HG02973 (cell line): ENCODE data around the gene PSMD8.

Source experiments
- ATAC-seq: cut with Tn5 transposase; IDR thresholded peaks from one replicate; pipeline ENCODE4 v1.9.1; 2021; ENCODE audit warnings: moderate library complexity; ENCODE audit not compliant: unreplicated experiment

Gene PSMD8

DNA sequence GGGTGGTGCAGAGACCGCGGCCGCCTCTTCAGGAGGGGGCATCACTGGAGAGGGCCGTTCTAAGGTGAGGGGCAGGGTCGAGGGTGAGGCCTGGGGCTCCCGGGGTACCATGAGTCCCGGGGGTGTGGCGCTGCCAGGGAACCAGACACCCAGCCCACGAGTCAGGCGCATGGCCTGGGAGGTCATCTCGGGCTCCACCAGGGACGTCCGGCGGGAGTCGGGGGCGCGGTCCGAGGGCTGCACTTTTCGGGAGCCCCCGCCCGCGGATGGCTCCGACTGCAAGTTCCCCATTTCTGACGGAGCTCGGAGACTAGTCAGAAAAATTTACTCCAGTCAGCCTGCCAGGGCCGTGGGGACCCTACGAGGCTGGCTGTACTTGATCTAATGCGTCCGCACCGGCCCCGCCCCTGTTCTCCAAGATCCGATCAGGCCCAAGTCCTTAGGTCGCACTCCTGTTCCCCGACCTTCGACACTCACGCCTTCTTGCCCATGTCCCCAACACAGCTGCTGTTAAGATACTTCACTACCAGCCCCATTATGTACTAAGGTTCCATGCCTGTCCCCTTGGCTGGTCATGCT is 12.7 kb downstream of the PSMD8 start:
- ATAC-seq = no peak

DNA sequence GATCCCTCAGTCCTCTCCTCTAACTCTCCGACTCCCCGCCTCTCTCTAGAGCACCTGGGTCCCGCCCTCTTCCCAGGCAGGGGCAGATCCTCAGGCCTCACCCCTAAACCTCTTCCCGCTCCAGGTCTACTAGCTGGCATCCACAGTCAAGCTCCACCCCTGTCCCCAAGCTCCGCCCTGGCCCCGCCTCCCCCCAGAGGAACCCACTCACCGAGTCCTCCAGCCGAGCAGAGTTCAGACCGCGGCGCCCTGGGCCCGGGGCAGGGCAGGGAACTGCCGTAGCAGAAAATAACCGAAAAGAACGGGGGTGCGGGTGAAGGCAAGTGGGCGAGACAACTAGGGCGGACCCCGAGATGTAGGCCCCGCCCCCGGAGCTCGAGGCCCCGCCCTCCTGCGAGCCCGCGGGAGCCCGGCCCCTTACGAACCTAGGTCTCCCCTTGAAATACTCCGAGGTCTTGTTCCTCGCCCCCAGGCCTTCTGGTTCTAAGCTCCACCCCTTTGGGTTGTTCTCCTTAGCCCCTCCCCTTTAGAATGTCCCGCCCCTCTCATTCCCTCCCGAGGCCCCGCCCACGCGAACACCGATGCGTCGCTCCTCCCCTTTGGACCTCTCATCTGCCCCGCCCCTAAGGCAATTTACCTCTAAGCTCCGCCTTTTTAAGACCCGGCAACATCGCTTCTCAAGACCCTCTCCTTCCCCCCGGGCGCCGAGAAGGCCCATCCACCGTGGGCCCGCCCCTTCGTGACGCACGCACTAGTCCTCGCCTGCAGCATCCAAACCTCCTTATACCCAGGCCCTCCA is 13.4 kb downstream of the PSMD8 start, which contains the start of gene GGN:
GGN (minus strand) TSS at position 485 of the 799 bp plus-strand sequence. CDS start 773 bp downstream, outside the sequence.
- ATAC-seq = no peak

DNA sequence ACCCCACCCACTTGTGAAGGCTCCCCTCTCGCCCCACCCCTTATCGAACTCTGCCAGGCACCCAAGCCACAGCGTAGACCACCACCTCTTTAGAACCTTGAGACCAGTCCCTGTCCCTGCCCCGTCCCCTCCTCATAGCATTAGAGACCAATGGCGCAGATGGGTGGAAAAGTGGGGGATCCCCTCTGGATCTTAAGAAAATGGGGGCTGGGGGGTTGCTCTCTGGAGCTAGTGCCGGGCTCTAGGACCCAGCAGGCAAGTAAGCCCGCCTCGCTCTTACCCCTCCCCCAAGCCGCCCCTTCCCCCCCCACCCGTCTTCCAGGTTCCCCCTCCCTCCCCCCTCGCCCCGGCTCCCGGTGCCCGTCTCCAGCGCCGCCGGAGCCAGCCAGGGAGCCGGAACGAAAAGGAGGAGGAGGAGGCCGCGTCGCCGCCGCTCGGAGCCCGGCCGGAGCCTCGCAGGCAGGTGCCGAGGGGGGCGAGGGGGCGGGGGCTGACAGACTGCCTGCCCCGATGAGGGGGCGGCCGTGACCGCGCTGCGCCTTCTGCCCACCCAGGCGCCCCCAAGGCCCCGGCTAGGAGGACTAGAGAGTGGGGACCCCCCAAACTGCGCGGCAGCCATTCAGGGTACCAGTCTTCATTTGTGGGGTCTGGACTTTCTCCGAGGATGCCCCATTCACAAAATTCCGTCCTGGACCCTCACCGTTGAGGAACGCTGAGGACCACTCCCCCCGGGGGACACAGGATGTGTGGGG is 14.2 kb downstream of the PSMD8 start, which contains the start of gene SPRED3:
SPRED3 (plus strand) TSS at position 349 of the 752 bp plus-strand sequence. CDS start 1,606 bp downstream, outside the sequence.
- no peak for ATAC-seq

DNA sequence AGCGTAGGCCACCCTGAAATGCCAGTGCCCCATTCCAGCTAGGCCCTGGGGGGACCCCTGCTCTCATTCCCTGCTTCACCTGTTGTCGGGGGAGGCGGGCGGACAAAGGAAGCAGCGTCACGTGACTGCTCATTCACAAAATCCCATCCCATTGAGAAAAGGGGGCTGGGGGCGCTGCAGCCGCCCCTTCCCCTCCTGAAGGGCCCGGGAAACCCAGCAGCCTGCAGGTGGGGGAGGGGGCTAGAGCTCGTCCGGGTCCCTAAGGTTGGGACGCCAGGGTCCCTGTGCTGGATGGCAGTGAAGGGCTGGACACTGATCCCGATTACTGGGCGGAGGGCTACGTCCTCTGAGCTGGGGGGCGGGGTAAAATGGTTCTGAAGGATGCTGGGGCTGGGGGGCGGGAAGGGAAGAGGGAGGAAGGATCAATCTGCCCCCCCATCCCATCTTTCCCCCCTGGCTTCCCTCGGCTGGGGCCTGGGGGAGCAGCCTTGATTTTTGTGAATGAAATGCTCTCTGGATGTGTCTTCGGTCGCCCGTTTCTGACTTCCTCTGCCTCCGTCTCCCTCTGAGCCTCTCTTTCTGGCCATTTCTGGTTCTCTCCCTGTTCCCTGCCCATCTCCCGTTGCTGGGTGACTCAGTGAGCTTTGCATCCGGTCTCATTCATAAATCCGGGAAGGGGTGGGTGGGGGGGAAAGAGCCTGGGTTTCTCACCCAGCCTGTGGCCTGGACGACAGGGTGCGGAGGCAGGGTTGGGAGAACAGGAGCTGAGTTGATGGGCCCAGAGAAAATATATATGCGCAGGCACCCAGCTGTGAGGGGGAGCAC is 14.9 kb downstream of the PSMD8 start:
- no peak for ATAC-seq

DNA sequence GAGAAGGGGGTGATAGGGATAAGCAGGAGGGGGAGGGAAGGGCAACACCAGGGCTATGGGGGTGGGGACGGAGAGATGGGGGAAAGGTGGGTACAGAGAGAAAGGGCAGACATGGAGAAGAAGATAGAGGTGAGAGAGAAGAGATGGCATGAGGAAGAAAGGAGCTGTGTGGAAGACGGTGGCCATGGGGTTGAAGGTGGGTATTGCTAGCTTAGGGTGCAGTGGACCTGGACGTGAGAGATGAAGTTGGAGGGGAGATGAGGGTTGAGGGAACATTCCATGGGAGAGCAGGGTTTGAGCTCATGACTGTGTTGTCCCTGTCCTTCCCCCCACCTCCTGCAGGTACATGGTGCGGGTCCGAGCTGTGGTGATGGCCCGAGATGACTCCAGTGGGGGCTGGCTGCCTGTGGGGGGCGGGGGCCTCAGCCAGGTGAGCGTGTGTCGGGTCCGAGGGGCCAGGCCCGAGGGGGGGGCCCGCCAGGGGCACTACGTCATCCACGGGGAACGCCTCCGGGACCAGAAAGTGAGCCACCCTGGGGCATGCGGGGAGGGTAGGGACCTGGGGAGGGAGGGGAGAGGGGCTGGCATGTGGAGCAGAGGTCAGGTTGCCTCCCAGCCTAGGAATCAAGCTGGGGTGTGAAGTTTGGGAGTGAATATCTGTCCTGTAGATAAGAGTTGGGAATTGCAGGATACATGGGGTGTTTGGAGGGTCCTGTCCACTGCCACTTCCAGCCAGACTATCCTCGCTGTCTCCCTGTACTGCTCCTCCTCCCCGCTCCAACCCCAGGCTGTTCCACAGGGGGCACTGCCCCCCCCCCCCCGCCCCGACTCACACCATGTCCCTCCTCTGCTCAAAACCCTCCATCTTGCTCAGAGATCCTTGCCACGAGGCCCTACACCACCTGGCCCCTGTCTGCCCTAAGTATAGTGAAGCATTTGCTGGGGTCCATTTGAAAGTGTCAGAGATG is 15.9 kb downstream of the PSMD8 start:
- ATAC-seq = no peak

DNA sequence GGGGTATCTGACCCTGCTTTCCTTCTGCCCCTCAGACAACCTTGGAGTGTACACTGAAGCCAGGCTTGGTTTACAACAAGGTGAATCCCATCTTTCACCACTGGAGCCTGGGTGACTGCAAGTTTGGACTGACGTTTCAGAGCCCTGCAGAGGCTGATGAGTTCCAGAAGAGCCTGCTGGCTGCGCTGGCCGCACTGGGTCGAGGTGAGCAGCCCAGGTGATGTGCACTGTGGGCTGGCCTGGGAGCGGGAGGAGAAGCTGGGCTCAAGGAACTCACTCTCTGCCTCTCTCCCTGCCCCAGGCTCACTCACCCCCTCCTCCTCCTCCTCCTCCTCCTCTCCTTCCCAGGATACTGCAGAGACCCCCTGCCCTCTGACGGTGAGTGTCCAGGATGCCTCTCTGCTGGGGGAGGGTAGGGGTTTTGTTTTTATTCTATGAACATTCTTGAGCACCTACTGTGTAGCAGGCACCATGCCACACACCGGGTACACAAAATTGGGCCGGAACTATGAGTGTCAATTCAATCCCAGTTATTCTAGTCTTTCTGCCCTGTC is 17.6 kb downstream of the PSMD8 start:
- no peak for ATAC-seq

DNA sequence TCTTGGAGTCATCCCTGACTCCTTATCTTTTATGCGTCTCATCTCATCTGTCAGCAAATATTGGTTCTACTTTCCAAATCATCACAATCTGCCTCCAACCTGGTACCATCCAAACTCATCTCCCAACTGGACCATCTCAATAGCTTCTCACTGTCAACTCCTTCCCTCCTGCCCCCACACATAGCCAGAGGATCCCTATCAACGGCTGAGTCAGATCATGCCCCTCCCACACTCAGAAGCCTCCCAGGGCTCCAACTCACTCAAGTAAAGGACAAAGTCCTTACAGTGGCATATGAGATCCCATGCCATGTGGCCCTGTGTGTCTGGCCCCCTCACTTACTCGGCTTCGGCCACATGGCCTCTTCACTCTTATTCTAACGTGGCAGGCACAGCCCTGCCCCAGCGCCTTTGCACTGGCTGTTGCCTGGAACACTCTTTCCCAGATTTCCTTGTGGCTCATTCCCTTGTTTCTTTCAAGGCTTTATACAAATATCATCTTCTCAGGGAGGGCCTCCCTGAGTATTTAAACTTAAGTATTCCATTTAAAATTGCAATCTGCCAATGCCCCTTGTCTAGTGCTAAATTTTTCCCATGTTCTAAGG is 18.4 kb downstream of the PSMD8 start:
- no peak for ATAC-seq

DNA sequence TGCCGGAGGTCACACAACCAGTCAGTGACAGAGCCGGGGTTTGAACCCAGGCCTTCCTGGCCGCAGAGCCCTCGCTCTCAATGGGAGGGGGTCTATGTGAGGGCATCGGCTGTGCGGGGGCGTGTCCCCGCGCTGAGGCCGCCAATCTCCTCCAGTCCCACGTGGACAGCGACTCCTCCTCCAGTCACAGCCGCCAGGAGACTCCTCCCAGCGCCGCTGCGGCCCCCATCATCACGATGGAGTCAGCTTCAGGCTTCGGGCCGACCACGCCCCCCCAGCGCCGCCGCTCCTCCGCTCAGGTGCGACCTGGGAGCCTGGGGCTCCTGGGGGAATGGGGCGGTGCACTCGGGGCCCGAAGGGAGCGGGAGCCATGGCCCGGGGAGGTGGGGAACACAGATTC is 20.1 kb downstream of the PSMD8 start:
- ATAC-seq = no peak

DNA sequence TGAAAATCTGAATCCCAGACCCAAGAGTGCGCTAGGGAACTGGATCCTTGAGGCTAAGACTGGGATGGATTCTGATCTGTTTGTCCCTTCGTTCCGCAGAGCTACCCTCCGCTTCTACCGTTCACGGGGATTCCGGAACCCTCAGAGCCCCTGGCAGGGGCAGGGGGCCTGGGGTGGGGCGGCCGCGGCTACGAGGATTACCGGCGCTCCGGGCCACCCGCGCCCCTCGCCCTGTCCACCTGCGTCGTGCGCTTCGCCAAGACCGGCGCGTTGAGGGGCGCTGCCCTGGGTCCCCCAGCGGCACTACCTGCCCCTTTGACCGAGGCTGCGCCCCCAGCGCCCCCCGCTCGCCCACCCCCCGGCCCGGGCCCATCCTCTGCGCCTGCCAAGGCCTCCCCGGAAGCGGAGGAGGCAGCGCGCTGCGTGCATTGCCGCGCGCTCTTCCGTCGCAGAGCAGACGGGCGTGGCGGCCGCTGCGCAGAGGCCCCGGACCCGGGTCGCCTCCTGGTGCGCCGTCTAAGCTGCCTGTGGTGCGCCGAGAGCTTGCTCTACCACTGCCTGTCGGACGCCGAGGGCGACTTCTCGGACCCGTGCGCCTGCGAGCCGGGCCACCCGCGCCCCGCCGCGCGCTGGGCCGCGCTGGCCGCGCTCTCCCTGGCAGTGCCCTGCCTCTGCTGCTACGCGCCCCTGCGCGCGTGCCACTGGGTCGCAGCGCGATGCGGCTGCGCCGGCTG is 21.2 kb downstream of the PSMD8 start:
- no peak for ATAC-seq

DNA sequence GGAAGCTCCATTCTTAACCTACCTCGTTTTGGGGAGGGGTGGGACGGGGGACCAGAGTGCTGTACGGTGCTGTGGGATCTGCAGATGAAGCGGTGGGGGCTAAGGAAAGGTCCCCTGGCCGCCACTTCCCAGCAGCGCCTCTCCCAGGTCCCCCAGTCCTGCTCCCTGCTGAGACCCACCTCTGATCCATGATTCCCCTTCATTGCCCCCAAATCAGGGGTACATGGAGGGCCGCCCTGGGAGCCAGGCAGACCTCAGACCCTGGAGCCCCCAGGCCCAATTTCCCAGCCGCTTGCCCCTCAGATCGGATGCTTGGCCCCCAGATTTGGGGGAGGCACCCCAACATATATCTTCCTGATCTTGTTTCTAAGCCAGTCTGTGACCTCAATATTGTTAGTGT is 24.7 kb downstream of the PSMD8 start:
- ATAC-seq = no peak

DNA sequence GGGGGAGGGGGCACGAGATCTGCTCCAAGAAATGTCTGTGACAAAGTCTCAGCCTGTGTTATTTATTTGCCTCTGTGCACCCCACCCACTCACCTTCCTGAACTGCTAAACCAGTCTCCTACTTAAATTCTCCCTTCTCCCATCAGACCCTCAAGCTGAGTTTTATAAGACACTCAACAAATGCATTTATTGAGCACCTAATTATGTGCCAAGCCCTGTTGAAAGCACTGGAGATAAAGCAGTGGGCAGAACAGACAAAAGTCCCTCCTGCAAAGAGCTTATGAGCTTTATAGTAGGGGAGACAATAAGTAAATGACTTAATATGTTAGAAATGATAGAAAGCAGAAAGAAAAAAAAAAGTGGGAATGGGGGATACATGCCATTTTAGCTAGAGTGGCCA is 25.2 kb downstream of the PSMD8 start:
- ATAC-seq = no peak

DNA sequence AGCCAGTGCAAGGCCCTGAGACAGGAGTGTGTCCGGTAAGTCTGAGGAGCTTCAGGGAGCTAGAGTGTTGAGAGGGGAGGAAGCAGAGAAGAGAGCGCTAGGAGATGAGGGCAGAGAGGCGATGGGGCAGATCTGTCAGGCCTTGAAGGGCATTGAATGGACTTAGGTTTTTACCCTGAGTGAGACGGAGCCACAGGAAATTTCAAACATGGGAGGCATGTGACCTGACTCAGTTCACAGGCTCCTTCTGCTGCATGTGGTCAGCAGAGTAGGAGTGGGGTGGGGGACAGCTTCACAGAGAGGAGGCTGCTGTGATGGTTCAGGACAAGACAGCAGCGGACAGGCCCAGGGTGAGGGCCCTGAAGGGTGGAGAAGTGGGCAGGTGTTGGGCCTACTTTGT is 26.0 kb downstream of the PSMD8 start:
- ATAC-seq = no peak

DNA sequence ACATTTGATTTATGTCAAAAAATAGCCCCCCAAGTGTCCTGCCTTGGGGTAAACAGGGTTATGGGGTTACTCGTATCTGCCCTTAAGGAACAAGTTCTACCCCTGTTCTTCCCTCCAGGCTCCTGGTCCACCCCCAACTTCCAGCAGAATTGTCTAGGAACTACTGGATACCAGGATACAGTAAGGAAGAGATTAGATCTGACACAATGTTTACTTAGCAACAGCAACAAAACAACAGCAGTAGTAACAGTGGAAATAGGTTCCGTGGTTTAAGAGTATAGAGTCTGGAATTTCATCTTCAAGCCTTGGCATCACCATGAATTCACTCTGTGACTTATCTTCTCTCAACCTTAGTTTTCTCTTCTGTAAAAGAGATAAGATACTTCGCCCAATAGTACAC is 26.8 kb downstream of the PSMD8 start:
- ATAC-seq = no peak

DNA sequence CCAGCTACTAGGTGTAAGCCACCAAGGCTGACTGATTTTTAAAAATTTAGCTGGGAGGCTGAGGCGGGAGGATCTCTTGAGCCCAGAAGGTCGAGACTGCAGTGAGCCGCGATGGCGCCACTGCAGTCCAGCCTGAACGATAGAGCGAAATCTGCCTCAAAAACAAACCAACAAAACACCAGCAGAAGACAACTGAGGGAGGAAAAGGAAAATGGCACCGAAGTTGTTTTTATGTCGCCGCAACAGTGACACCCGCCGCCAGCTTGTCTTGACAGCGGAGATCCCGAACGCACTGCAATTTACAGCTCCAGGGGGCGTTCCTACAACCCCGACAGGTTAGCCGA is 28.2 kb downstream of the PSMD8 start:
- peak; percentile 3 for ATAC-seq

DNA sequence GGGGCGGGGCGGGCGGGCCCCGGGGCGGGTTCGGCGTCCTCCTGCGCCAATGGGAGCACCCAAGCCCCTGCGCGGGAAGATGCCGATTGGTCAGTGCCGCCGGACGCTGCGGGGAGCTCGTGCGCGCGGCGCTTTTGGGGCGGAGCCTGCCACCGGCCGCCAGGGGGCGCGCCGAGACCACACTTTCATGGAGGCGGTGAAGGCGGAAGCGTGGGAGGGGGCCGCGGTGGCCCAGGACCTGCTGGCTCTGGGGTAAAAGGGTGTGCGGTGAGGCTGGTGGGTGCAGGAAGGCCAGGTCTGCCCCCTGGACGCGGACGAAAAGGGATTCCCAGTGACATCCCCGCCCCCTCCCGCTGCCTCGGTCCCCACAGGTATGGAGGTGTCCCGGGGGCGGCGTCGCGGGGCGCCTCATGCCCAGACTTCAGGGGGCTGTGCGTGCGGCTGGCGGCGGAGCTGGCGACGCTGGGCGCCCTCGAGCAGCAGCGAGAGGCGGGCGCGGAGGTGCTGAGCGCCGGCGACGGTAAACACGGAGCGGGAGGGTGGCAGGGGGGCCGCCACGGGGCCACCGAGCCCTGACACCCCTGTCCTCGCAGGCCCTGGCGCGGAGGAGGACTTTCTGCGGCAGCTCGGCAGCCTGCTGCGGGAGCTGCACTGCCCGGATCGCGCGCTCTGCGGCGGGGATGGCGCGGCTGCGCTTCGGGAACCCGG is 28.8 kb downstream of the PSMD8 start, which contains the start of gene FAM98C:
FAM98C (plus strand) TSS at position 127 of the 708 bp plus-strand sequence; CDS start at position 188, 61 bp downstream.
- ATAC-seq = peak; percentile 87

DNA sequence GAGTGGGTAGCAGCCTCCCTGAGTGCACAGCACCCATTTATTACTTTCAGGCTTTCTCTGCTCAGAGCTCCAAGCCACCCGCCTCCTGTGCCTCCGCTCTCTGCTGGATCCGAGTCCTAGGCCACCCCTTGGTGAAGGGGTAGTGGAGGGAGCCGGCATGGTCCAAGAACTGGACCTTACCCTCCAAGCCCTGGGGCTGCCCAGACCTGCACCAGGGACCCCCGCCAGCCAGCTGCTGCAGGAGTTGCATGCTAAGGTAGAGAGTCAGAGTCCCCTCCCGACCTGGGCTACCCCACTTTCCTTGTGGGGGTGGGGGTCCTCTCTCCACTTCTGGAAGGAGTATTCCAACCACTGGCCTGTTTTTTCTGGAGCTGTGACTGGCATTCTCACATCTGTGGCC is 30.5 kb downstream of the PSMD8 start:
- ATAC-seq = no peak

DNA sequence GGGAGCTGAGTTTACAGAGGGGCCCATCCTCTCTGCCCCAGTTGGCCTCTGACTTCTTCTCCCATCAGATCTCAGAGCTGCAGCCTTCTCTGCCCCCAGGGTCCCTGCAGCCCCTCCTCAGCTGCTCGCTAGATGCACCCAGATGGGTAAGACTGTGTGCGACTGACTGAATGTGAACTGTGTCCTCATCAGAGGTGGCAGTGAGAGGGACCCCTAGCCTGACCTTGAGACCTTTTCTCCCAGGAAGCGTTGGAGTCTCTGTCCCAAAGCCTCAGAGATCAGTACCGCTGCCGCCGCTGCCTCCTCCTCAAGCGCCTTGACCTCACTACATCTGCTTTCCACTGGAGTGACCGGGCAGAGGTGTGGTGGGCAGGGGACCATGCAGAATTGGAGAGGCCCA is 30.9 kb downstream of the PSMD8 start:
- ATAC-seq = no peak
